Measurements from ENCODE around the gene GPATCH4.
A peak's percentile ranks its signal among the peaks of the same experiment; 100 is the strongest.
"Not testable (repeated sequence)": the region's sequence is repeated elsewhere in the genome, so short reads cannot be mapped to it uniquely, and the experiment has no call there.

GPATCH4 gene

DNA sequence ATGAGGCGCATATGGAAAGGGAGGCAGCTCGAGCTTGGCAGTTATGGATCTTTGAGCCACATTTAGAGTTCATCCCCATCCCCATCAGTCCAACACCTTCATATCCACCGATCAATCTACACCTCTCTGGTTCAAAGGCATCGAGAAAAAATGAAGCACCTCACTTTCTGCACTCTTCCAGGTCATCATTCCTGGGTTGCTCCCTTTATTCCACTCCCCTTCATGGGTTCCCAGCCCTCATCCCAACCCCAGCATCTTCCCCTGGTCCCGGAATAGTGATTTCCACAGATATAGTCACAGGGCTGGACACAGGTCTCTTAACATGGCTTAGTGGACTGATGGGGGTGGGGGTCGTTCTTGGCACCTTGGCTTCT is 18.3 kb upstream of the GPATCH4 start:
- no peak for TF ChIP-seq ZNF274 (IDR thresholded peaks at IDR 0.05; ENCODE audit: low read depth, low read length)
- H3K4me3 ChIP-seq (ENCODE audit: low read length): no peak overlapping the region

DNA sequence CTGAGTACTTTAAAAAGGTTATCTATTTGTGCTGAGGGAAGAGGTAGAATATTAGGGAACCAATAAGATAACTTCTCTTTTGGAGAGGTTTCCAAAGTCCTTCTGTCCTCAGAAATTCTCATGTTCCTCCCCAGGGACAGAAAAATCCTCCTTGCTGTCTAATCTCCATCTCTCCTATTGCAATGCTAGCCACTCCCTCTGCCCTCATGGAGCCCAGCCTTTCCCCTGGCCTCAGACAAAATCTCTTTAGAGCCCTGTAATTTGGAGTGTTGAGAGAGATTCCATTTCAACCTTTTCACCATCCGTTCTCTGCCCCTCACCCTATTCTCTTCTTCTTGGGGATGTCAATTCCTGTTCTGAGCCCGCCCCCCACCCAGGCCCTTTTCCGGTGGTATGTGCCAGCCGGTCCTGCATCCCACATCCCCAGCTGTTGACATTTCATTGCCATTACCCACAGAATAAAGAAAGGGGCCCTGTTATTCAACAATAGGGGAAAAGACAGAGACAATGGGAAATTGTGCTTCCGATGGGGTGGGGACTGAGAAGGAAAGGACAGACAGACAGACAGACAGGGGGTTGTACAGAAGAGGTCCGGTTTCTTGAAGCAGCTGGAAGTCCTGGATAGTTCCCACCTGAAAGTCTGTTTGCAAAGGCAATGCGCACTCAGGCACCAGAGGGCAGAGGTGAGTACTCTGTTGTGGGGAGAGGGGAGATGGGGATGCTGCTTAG is 17.7 kb upstream of the GPATCH4 start, which contains the start of gene HAPLN2:
TSS of gene HAPLN2 (plus strand) at position 563 of the 729 bp plus-strand sequence. CDS start 4,076 bp downstream, outside the sequence.
- H3K4me3 ChIP-seq (ENCODE audit: low read length): no peak within 1 kb of the TSS
- no peak for TF ChIP-seq ZNF274 (IDR thresholded peaks at IDR 0.05; ENCODE audit: low read depth, low read length)

DNA sequence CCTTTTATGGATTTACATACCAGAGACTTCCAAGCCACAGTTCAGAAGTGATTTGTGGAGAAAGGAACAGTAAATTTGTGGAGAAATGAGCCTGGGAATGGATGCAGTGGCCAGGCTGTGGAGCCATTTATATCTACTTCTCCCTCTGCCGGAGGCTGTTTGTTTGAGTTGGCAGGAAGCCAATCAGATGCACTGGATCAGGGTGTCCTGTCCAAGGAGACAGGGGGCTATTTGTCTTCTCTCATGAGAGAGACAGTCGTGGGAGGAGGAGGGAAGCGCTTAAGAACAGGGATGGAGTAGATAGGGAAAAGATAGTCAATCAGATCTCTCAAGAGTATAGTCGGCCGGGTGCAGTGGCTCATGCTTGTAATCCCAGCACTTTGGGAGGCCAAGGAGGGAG is 15.2 kb upstream of the GPATCH4 start:
- TF ChIP-seq ZNF274 (IDR thresholded peaks at IDR 0.05; ENCODE audit: low read depth, low read length): no peak
- no peak overlapping the region for H3K4me3 ChIP-seq (ENCODE audit: low read length)

DNA sequence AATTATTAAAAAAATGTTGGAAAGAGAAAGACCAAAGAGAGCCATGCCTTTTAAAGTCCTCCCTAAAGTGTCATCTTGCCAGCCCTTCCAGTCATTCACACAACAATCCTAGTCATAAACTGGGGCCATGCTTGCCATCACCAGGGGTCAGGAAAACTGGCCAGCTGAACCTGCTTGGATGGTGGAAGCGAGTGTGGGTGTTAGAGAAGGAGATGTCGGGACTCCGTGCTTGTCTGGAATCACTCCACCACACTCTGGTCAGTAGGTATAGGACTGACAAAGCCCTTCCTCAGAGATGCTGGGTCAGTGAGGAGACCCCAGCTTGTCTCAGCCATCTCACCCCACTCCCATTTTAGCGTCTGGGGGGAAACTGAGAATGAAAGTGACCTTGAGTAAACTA is 14.7 kb upstream of the GPATCH4 start:
- no peak for TF ChIP-seq ZNF274 (IDR thresholded peaks at IDR 0.05; ENCODE audit: low read depth, low read length)

DNA sequence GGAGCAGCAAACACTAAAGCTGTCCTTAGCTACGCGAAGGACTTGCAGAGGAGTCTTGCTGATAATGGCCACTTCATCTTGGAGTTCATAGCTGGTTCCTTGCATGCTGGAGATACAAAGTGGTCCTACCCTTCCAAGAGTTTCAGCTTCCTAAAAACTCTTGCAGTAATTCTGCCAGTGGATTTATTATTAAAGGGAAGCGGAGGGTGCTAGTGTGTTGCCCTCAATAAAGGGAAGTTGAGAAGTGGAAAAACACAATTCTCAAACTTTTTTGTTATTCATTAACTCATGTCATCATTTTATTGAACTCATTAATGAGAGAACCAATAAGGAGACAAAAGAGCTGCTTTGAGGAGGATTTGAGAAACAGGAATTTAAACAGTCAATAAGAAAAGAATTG is 11.4 kb upstream of the GPATCH4 start:
- H3K4me3 ChIP-seq (ENCODE audit: low read length): no peak overlapping the region
- no peak for TF ChIP-seq ZNF274 (IDR thresholded peaks at IDR 0.05; ENCODE audit: low read depth, low read length)

More for the DNA sequence above, 14.7 kb upstream of the GPATCH4 start:
- no peak overlapping the region for H3K4me3 ChIP-seq (ENCODE audit: low read length)

DNA sequence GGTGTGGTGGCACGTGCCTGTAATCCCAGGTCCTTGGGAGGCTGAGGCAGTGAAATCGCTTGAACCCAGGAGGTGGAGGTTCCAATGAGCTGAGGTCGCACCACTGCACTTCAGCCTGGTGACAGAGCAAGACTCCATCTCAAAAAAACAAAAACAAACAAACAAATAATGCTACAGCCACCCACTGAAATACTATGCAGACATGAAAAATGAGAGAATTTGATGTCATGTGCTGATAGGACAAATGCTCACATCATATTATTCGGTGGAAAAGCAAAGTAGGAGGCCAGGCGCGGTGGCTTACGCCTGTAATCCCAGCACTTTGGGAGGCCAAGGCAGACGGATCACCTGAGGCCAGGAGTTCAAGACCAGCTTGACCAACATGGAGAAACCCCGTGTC is 8.8 kb upstream of the GPATCH4 start:
- not testable (repeated sequence) for H3K4me3 ChIP-seq (ENCODE audit: low read length)

DNA sequence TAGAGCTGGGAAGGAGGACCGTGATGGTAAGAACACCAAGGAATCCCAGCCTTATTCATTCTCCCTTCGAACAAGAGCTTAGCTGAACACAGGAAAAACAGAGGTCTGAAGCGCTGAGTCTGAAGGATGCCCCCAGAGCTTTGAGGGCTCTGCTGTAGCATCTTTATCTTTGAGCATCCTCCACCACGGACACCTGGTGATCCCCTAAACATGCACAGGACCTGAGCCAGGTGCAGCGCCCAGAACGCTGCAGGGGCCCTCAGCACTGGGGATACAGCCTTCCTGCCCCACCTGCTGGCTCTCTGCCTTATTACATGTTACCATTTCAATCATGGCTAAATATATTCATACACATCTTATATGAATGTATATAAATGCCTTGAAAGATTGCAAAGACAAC is 7.7 kb upstream of the GPATCH4 start:
- TF ChIP-seq ZNF274 (IDR thresholded peaks at IDR 0.05; ENCODE audit: low read depth, low read length): no peak

DNA sequence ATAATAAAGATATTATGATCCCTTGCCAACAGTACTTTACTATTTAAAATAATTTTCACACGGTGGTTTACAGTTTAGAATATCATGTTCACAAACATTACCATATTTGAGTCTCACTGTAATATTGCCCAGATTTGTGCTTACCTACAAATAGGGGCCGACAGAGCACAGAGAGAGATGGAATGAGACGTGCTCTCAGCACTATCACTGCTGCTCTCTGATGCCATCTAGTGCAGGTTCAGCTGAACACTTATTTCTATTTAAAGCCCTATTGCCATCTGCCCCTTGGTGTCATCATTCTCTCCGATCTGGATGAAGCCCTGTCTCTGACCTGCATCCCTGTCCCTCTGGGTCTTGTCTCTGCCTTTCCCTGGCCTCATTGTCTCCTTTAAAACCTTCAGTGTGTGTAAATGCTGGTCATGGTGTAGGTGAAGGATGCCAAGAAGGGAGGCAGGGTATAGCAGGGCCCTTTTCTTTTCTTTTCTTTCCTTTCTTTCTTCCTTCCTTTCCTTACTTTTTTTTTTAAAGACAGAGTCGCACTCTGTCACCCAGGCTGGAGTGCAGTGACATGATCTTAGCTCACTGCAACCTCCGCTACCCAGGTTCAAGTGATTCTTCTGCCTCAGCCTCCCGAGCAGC is 6.9 kb upstream of the GPATCH4 start:
- H3K4me3 ChIP-seq (ENCODE audit: low read length): no peak overlapping the region
- TF ChIP-seq ZNF274 (IDR thresholded peaks at IDR 0.05; ENCODE audit: low read depth, low read length): no peak

More for the DNA sequence above, 7.7 kb upstream of the GPATCH4 start:
- H3K4me3 ChIP-seq (ENCODE audit: low read length): no peak overlapping the region

DNA sequence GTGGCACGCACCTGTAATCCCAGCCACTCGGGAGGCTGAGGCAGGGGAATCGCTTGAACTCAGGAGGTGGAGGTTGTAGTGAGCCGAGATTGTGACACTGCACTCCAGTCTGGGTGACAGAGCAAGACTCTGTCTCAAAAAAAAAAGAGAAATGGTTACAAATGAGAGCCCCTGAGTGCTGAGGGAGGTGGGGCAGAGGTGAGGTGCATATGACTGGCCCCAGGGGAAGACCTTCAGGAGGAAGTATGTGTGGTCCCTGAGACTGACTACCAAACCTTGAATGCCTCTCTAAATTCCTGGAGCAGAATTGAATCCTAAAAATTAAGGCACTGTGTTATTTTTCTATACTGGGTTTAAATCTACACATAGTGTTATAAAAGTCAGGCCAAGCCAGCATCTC is 6.1 kb upstream of the GPATCH4 start:
- H3K4me3 ChIP-seq (ENCODE audit: low read length): not testable (repeated sequence)

DNA sequence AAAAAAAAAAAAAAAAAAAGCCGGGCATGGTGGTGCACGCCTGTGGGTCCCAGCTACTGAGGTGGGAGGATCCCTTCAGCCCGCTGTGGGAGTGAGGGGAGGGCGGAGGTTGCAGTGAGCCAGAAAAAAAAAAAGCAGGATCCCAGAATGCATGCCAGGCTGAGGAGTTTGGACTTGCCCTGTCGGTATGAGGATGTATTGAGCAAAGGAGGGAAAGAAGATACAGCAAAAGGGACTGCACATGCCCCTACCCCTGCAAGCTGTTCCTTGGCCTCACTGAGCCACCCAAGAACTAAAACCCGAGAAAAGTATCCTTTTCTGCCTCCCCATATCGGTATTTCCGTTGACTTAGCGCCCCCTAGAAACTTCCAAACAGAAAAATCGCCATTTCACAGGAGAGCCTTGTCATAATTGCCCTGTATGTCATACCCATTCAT is 1.3 kb upstream of the GPATCH4 start:
- H3K4me3 ChIP-seq (ENCODE audit: low read length): no peak overlapping the region
- TF ChIP-seq ZNF274 (IDR thresholded peaks at IDR 0.05; ENCODE audit: low read depth, low read length): no peak

DNA sequence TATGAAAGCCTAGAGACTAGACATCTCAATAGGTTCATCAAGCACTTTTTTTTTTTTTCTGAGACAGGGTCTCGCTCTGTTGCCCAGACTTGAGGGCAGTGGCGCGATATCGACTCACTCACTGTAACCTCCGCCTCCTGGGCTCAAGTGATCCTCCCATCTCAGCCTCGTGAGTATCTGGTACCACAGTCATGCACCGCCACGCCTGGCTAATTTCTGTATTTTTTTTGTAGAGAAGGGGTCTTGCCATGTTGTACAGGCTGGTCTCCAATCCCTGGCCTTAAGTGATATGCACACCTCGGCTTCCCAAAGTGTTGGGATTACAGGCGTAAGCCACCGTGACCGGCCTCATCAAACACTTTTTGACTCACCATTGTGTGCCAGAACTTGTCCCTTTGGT is 613 bp upstream of the GPATCH4 start:
- TF ChIP-seq ZNF274 (IDR thresholded peaks at IDR 0.05; ENCODE audit: low read depth, low read length): no peak

DNA sequence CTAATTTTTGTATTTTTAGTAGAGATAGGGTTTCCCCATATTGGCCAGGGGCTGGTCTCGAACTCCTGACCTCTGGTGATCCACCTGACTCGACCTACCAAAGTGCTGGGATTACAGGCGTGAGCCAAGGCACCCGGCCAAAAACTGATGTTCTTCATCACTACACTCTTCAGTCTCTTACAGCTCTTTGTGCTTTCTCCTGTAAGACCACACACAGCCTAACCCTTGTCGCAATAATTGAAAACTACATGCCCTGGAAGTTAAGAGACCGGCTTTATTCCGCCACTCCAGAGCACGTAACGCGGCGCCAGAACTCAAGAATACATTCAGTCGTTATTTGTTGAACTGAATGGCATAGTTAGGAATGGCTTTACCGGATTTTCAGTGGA is 552 bp downstream of the GPATCH4 start:
- peak overlapping the region; percentile 87 for H3K4me3 ChIP-seq (ENCODE audit: low read length)
- no peak for TF ChIP-seq ZNF274 (IDR thresholded peaks at IDR 0.05; ENCODE audit: low read depth, low read length)

More for the DNA sequence above, 613 bp upstream of the GPATCH4 start:
- peak overlapping the region; percentile 87 for H3K4me3 ChIP-seq (ENCODE audit: low read length)

DNA sequence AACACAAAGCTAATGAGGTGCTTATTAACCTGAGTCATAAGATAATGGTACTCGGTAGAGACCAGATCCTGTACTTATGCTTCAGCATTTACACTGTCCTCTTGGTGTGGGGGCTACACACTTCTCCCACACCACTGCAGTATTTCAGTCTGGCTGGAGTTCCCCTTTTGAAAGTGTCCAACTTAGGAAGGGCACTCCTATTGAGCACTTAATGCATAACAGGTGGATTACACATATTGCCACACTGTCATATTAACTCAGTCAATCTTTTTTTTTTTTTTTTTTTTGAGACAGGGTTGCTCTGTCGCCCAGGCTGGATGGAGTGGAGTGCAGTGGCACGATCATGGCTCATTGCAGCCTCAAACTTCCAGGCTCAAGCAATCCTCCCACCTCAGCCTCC is 1.5 kb downstream of the GPATCH4 start:
- peak overlapping the region; percentile 87; the same call in 1 of the 2 replicates for H3K4me3 ChIP-seq (ENCODE audit: low read length)
- no peak for TF ChIP-seq ZNF274 (IDR thresholded peaks at IDR 0.05; ENCODE audit: low read depth, low read length)

DNA sequence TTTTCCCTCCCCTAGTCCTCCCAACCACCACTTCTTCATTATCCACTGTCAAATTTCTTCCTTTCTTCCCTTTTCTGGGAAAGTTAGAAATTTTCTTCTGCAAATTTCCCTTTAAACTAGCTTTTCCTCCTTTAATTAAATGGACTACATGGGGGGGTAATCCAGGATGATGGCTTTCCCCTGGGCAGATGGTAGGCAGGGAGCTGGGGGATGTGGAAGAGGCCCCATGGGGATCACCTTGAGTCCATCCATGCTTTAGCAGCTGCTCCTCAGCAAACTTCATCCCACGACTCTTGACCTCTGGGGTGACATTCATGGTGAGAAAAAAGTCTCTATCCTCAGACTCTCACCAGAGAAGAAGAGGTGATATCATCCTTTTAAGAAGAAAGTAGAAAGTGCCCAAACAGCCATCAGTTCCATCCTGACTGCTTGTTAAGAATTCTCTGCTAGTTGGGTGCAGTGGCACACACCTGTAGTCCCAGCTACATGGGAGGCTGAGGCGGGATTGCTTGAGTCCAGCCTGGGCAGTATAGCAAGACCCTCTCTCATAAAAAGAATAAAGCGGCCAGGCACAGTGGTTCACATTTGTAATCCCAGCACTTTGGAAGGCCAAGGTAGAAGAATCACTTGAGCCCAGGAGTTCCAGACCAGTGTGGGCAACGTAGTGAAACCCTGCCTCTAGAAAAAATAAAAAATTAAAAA is 2.4 kb downstream of the GPATCH4 start:
- H3K4me3 ChIP-seq (ENCODE audit: low read length): no peak overlapping the region
- no peak for TF ChIP-seq ZNF274 (IDR thresholded peaks at IDR 0.05; ENCODE audit: low read depth, low read length)

DNA sequence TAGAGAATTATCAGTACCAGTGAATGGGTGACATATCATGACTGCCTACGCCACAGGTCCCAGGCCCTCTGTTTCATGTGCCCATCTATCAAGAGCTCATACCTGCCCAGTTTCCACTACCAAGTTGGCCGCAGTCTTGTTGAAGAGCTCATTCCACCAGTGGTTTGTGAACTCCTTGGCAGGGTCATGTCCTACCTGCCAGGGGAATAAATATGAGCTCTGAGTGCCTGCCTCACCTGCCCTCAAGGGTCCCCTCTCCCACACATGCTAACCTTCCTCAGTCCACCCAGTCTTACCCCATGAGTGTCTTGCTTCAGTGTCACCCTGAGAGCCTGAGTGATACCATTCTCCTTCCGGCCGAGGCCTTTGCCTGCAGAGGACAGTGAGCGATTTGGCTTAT is 3.2 kb downstream of the GPATCH4 start:
- no peak overlapping the region for H3K4me3 ChIP-seq (ENCODE audit: low read length)
- no peak for TF ChIP-seq ZNF274 (IDR thresholded peaks at IDR 0.05; ENCODE audit: low read depth, low read length)
